HCT116 (cell line): ENCODE results near the gene KIF5A. TPM values are rescaled to one million over a fixed set of nuclear protein-coding genes. Genes with fewer than 3 reads are reported as not detected.

ENCODE experiments used
- ATAC-seq: fragments of 200-7000 bp; cut with Tn5 transposase; 2 replicates; pipeline ENCODE4 v1.9.1; 2020; ENCODE audit warnings: mild to moderate bottlenecking, moderate library complexity
- BruUV-seq: library from RNA; stranded (reverse); fragments of 400-500 nt; replicated peaks from 2 replicates; lab custom pipeline; 2021; lab: Mats Ljungman, UMichigan
- CTCF ChIA-PET: fragments of 300-600 bp; sonication (Branson Sonifier 250); formaldehyde crosslinking; loops from one replicate; lab custom pipeline; 2021; ENCODE audit warnings: antibody characterized with exemption; lab: Charles Lee
- POLR2A ChIA-PET: fragments of 300-600, 350-600 bp; sonication (Branson Sonifier 250); formaldehyde crosslinking; loops from one replicate; lab custom pipeline; 2021; ENCODE audit warnings: antibody characterized with exemption; lab: Charles Lee
- RAD21 ChIA-PET, 2 experiments: fragments of 300-600 bp; sonication (Branson Sonifier 250); formaldehyde crosslinking; loops; one replicate each; lab custom pipeline; 2023; ENCODE audit warnings: low total read pairs in 2 of 2; ENCODE audit not compliant: uncharacterized antibody in 2 of 2, unreplicated experiment in 2 of 2, low non-redundant PET in 1 of 2; lab: Charles Lee
- DNase-seq: peaks from one replicate; pipeline ENCODE4 v3.0.0-alpha.2; 2010; ENCODE audit warnings: low read depth, low spot score
- H2AFZ ChIP-seq: fragments of 200-600 bp; shearing (Covaris generic), sonication (generic); 2 replicates; pipeline ENCODE4 v1.6.1; 2017; ENCODE audit warnings: low read depth, mixed run types, mixed read lengths, antibody characterized with exemption, low read length; ENCODE audit not compliant: poor library complexity, severe bottlenecking
- H3K27ac ChIP-seq: 2 replicates; pipeline ENCODE4 v1.5.1; 2012; ENCODE audit warnings: low read depth, low read length
- H3K27me3 ChIP-seq: fragments of 200-600 bp; sonication (generic); 2 replicates; pipeline ENCODE4 v1.6.1; 2016; ENCODE audit warnings: mixed run types, low read length, mixed read lengths; ENCODE audit not compliant: insufficient read depth
- H3K36me3 ChIP-seq, 2 experiments: fragments of 200-500 bp in 1 of 2; fragments of 200-600 bp in 1 of 2; sonication (Bioruptor generic) in 1 of 2; sonication (generic) in 1 of 2; 2 replicates each; pipeline versions ENCODE4 v1.5.1 to v1.6.1; 2014 to 2016; ENCODE audit warnings: low read length in 2 of 2, inconsistent platforms in 1 of 2, mixed read lengths in 1 of 2, mixed run types in 1 of 2; ENCODE audit not compliant: insufficient read depth in 2 of 2, control insufficient read depth in 1 of 2
- H3K4me1 ChIP-seq, 2 experiments: fragments of 200-600 bp in 1 of 2; sonication (generic) in 1 of 2; 2 replicates each; pipeline versions ENCODE4 v1.5.1 to v1.6.1; 2012 to 2017; ENCODE audit warnings: low read length in 2 of 2, inconsistent platforms in 1 of 2, mild to moderate bottlenecking in 1 of 2, mixed read lengths in 1 of 2, mixed run types in 1 of 2, moderate library complexity in 1 of 2; ENCODE audit not compliant: insufficient read depth in 2 of 2, control insufficient read depth in 1 of 2
- H3K4me2 ChIP-seq: fragments of 200-600 bp; sonication (generic); 2 replicates; pipeline ENCODE4 v1.6.1; 2017; ENCODE audit warnings: mixed run types, low read length, mixed read lengths
- H3K4me3 ChIP-seq, 2 experiments: fragments of 200-600 bp in 1 of 2; sonication (generic) in 1 of 2; replicated peaks in 1 of 2; 2 replicates each; pipeline ENCODE4 v1.5.1; 2011 to 2016; ENCODE audit warnings: low read length in 2 of 2, control low read depth in 1 of 2, low read depth in 1 of 2, mild to moderate bottlenecking in 1 of 2, mixed read lengths in 1 of 2, mixed run types in 1 of 2
- H3K79me2 ChIP-seq: fragments of 200-600 bp; sonication (generic); 2 replicates; pipeline ENCODE4 v1.6.1; 2017; ENCODE audit warnings: mild to moderate bottlenecking, mixed run types, low read length, moderate library complexity, mixed read lengths; ENCODE audit not compliant: insufficient read depth
- H3K9ac ChIP-seq: fragments of 200-600 bp; sonication (generic); 2 replicates; pipeline ENCODE4 v1.6.1; 2016; ENCODE audit warnings: low read length, mixed read lengths
- H3K9me2 ChIP-seq: fragments of 200-600 bp; sonication (generic), shearing (Covaris generic); 2 replicates; pipeline ENCODE4 v1.6.1; 2017; ENCODE audit warnings: mixed run types, mild to moderate bottlenecking, moderate library complexity; ENCODE audit not compliant: insufficient read depth
- H3K9me3 ChIP-seq, 2 experiments: fragments of 200-500 bp in 1 of 2; fragments of 200-600 bp in 1 of 2; sonication (Bioruptor generic) in 1 of 2; sonication (generic) in 1 of 2; 2 replicates each; pipeline ENCODE4 v1.6.1; 2014 to 2017; ENCODE audit warnings: low read length in 2 of 2, mixed read lengths in 2 of 2, inconsistent platforms in 1 of 2, low read depth in 1 of 2, mild to moderate bottlenecking in 1 of 2, mixed run types in 1 of 2, moderate library complexity in 1 of 2; ENCODE audit not compliant: control insufficient read depth in 1 of 2, insufficient read depth in 1 of 2
- H4K20me1 ChIP-seq: fragments of 200-600 bp; sonication (generic), shearing (Covaris generic); 2 replicates; pipeline ENCODE4 v1.6.1; 2017; ENCODE audit warnings: mixed run types, mild to moderate bottlenecking, moderate library complexity; ENCODE audit not compliant: insufficient read depth
- CBX3 ChIP-seq: IDR thresholded peaks from 2 replicates; pipeline ENCODE4 v1.6.1; 2012; ENCODE audit warnings: low read depth
- CEBPB ChIP-seq: IDR thresholded peaks from 2 replicates; pipeline ENCODE4 v1.6.1; 2012; ENCODE audit warnings: low read depth
- ELF1 ChIP-seq: IDR thresholded peaks from 2 replicates; pipeline ENCODE4 v1.6.1; 2012; ENCODE audit warnings: low read depth, borderline replicate concordance
- EZH2 ChIP-seq: fragments of 200-600 bp; sonication (generic); IDR thresholded peaks from 2 replicates; pipeline ENCODE4 v1.6.1; 2017; ENCODE audit warnings: antibody characterized with exemption, mixed run types
- EZH2phosphoT487 ChIP-seq: fragments of 200-600 bp; IDR thresholded peaks from 2 replicates; pipeline ENCODE4 v1.6.1; 2018; ENCODE audit warnings: antibody characterized with exemption, borderline replicate concordance
- FOSL1 ChIP-seq: IDR thresholded peaks from 2 replicates; pipeline ENCODE4 v1.6.1; 2012; ENCODE audit warnings: low read depth
- JUND ChIP-seq: IDR thresholded peaks from 2 replicates; pipeline ENCODE4 v1.6.1; 2012
- MAX ChIP-seq: IDR thresholded peaks from 2 replicates; pipeline ENCODE4 v1.6.1; 2012
- POLR2AphosphoS5 ChIP-seq: IDR thresholded peaks from 2 replicates; pipeline ENCODE4 v1.6.1; 2011; ENCODE audit warnings: mild to moderate bottlenecking, low read depth, low read length, moderate library complexity
- SIN3A ChIP-seq: IDR thresholded peaks from 2 replicates; pipeline ENCODE4 v1.6.1; 2012; ENCODE audit warnings: low read depth
- ZFX ChIP-seq: fragments of 450-650 bp; IDR thresholded peaks from 2 replicates; pipeline ENCODE4 v1.6.1; 2017
- intact Hi-C: fragments of 100-400 bp; cut with micrococcal nuclease; formaldehyde crosslinking; loops from 2 replicates; pipeline ENCODE4 v1.10.0; 2022
- total RNA-seq: library from RNA; stranded (reverse); gene quantifications from one replicate; pipeline ENCODE4 v1.2.1, GENCODE V29; 2021; ENCODE audit not compliant: unreplicated experiment
- TF ChIP-seq, protein P1 (sequence below): IDR thresholded peaks from 2 replicates; pipeline ENCODE4 v1.6.1; 2011; ENCODE audit warnings: mild to moderate bottlenecking, low read length, moderate library complexity; ENCODE audit not compliant: insufficient replicate concordance; ENCODE audit errors: extremely low read depth

The KIF5A gene
- total RNA-seq, 1 experiment from 2014 or later = 5.2 TPM

DNA sequence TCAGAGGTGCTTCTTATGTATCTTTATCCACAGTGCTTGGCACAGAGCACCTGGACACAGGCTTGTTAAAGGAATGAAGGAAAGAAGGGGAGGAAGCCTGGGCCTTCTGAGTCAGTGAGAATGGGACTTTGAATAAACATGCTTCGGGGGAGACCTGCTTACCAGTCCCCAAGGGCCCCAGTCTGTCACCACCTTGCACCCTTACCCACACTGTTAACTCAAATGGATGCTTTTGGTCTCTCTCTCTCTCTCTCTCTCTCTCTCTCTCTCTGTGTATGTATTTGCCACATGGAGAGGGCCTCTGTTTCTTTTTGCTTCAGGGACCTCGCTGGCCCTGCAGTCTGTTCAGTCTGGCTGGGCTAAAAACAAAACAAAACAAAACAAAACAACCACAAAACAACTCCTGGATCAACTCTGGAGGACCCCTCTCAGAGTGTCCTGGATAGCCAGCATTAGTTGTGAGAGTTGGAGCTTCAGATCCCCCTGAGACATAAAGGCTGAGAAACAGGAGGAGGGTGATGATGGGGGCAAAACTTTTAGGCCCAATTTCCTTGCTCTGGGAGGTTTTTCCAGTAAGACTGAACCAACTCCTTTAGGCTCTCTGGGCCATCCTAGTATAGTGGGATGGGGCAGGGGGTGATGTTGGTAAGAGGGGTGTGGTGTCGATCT lies 1.9 kb downstream of the KIF5A start (continued):
- TF ChIP-seq MAX = no peak
- TF ChIP-seq JUND = no peak
- no peak for TF ChIP-seq CEBPB
- TF ChIP-seq EZH2phosphoT487 = no peak
- no peak for TF ChIP-seq CBX3
- TF ChIP-seq, protein P1, sequence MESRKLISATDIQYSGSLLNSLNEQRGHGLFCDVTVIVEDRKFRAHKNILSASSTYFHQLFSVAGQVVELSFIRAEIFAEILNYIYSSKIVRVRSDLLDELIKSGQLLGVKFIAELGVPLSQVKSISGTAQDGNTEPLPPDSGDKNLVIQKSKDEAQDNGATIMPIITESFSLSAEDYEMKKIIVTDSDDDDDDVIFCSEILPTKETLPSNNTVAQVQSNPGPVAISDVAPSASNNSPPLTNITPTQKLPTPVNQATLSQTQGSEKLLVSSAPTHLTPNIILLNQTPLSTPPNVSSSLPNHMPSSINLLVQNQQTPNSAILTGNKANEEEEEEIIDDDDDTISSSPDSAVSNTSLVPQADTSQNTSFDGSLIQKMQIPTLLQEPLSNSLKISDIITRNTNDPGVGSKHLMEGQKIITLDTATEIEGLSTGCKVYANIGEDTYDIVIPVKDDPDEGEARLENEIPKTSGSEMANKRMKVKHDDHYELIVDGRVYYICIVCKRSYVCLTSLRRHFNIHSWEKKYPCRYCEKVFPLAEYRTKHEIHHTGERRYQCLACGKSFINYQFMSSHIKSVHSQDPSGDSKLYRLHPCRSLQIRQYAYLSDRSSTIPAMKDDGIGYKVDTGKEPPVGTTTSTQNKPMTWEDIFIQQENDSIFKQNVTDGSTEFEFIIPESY = no peak

GRCh38 chr12:57552306-57552651 lies 2.4 kb downstream of the KIF5A start:
- H3K4me1 ChIP-seq = peaks cover 3 to 34% of the 10 kb centered on the region in 2 experiments; a peak in 3 of 4 replicates
- ATAC-seq = no peak
- no TSS peak for BruUV-seq
- H3K27ac ChIP-seq = no peak overlapping the region
- H3K9me3 ChIP-seq = no peaks in the 10 kb centered on the region
- ChIA-PET RAD21 (no interaction called here), POLR2A (no interaction called here), CTCF (no interaction called here)
- H2AFZ ChIP-seq = no peak overlapping the region
- TF ChIP-seq CBX3 = no peak
- no peak for TF ChIP-seq POLR2AphosphoS5
- no peak for TF ChIP-seq EZH2
- TF ChIP-seq SIN3A = no peak
- TF ChIP-seq ZFX = no peak
- no peak for TF ChIP-seq FOSL1
- TF ChIP-seq ELF1 = no peak
- intact Hi-C loops = no loop called here
- no peaks in the 10 kb centered on the region for H3K79me2 ChIP-seq
- no peak overlapping the region for H3K9ac ChIP-seq
- no peak for DNase-seq
- H3K9me2 ChIP-seq = no peaks in the 10 kb centered on the region
- no peaks in the 10 kb centered on the region for H3K27me3 ChIP-seq
- no peak overlapping the region for H3K4me3 ChIP-seq
- H3K36me3 ChIP-seq = no peaks in the 10 kb centered on the region
- H4K20me1 ChIP-seq = no peaks in the 10 kb centered on the region
- H3K4me2 ChIP-seq = no peak overlapping the region; the same call in 1 of the 2 replicates
